Measurements from ENCODE around the gene PPP1R9A. TPM values are rescaled to one million over a fixed set of nuclear protein-coding genes. Genes with fewer than 3 reads are reported as not detected.
"Not testable (repeated sequence)": the region's sequence is repeated elsewhere in the genome, so short reads cannot be mapped to it uniquely, and the experiment has no call there.

The PPP1R9A gene
- total RNA-seq, 1 experiment from 2014 or later: 15.6 TPM

DNA sequence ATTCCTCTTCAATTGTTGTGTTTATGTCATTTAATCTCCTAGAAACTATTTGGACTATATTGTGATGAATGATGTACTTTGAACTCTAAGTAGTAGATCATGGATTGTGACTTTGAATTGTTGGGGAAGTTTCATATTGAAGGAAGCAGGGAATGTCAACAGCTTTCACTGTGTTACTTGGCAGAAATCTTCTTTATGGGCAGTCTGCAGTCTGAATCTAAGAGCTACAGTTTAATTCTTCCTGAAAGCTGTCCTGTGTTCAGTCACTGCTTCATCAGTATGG is 91.6 kb downstream of the PPP1R9A start:
- no peak overlapping the region for H3K4me3 ChIP-seq (ENCODE audit: low read depth, low read length, poor library complexity, severe bottlenecking)
- POLR2A ChIA-PET (ENCODE audit: low non-redundant PET): no interaction called here
- no peak for TF ChIP-seq EZH2 (IDR thresholded peaks at IDR 0.05; ENCODE audit: borderline replicate concordance, low read depth, low read length, poor library complexity, severe bottlenecking)
- TF ChIP-seq, protein P1, sequence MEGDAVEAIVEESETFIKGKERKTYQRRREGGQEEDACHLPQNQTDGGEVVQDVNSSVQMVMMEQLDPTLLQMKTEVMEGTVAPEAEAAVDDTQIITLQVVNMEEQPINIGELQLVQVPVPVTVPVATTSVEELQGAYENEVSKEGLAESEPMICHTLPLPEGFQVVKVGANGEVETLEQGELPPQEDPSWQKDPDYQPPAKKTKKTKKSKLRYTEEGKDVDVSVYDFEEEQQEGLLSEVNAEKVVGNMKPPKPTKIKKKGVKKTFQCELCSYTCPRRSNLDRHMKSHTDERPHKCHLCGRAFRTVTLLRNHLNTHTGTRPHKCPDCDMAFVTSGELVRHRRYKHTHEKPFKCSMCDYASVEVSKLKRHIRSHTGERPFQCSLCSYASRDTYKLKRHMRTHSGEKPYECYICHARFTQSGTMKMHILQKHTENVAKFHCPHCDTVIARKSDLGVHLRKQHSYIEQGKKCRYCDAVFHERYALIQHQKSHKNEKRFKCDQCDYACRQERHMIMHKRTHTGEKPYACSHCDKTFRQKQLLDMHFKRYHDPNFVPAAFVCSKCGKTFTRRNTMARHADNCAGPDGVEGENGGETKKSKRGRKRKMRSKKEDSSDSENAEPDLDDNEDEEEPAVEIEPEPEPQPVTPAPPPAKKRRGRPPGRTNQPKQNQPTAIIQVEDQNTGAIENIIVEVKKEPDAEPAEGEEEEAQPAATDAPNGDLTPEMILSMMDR (conservative IDR thresholded peaks at IDR 0.05; ENCODE audit: low read depth, low read length): no peak
- H3K27ac ChIP-seq (ENCODE audit: low read depth, low read length, poor library complexity, severe bottlenecking): no peak overlapping the region
- no TSS peak for BruUV-seq (replicated peaks)
- no peaks in the 10 kb centered on the region for H3K27me3 ChIP-seq (replicated peaks; ENCODE audit: insufficient read depth, low read depth, low read length, poor library complexity)
- H3K9me3 ChIP-seq (ENCODE audit: low read depth, low read length, poor library complexity, severe bottlenecking): no peaks in the 10 kb centered on the region
- CTCF ChIA-PET: no interaction called here
- intact Hi-C loops (cut with micrococcal nuclease; ENCODE audit: unreplicated experiment): no loop called here
- H3K36me3 ChIP-seq (ENCODE audit: insufficient read depth, low read length, poor library complexity, severe bottlenecking): no peaks in the 10 kb centered on the region
- H3K4me1 ChIP-seq (ENCODE audit: insufficient read depth, low read length, poor library complexity, severe bottlenecking): no peaks in the 10 kb centered on the region
- DNase-seq (ENCODE audit: low spot score): no peak

GRCh38 chr7:94999601-95000000 is 92.2 kb downstream of the PPP1R9A start:
- H3K4me3 ChIP-seq (ENCODE audit: low read depth, low read length, poor library complexity, severe bottlenecking); CTCF ChIA-PET; DNase-seq (ENCODE audit: low spot score); H3K27ac ChIP-seq (ENCODE audit: low read depth, low read length, poor library complexity, severe bottlenecking); intact Hi-C loops (cut with micrococcal nuclease; ENCODE audit: unreplicated experiment); H3K27me3 ChIP-seq (replicated peaks; ENCODE audit: insufficient read depth, low read depth, low read length, poor library complexity); H3K9me3 ChIP-seq (ENCODE audit: low read depth, low read length, poor library complexity, severe bottlenecking); POLR2A ChIA-PET (ENCODE audit: low non-redundant PET); H3K36me3 ChIP-seq (ENCODE audit: insufficient read depth, low read length, poor library complexity, severe bottlenecking); BruUV-seq (replicated peaks); H3K4me1 ChIP-seq (ENCODE audit: insufficient read depth, low read length, poor library complexity, severe bottlenecking): not testable (repeated sequence)

- Histone ChIP-seq H3K4me1 (ENCODE audit: insufficient read depth, low read length, poor library complexity, severe bottlenecking) (no peaks in the 10 kb centered on the region), H3K9me3 (ENCODE audit: low read depth, low read length, poor library complexity, severe bottlenecking) (no peaks in the 10 kb centered on the region), H3K4me3 (ENCODE audit: low read depth, low read length, poor library complexity, severe bottlenecking) (no peak overlapping the region), H3K36me3 (ENCODE audit: insufficient read depth, low read length, poor library complexity, severe bottlenecking) (no peaks in the 10 kb centered on the region), H3K27ac (ENCODE audit: low read depth, low read length, poor library complexity, severe bottlenecking) (no peak overlapping the region), H3K27me3 (replicated peaks; ENCODE audit: insufficient read depth, low read depth, low read length, poor library complexity) (no peaks in the 10 kb centered on the region)
- no peak for DNase-seq (ENCODE audit: low spot score)
- no TSS peak for BruUV-seq (replicated peaks)
- ChIA-PET POLR2A (ENCODE audit: low non-redundant PET) (no interaction called here), CTCF (no interaction called here)
- intact Hi-C loops (cut with micrococcal nuclease; ENCODE audit: unreplicated experiment): no loop called here
- TF ChIP-seq, protein P1 (conservative IDR thresholded peaks at IDR 0.05; ENCODE audit: low read depth, low read length): no peak
- TF ChIP-seq EZH2 (IDR thresholded peaks at IDR 0.05; ENCODE audit: borderline replicate concordance, low read depth, low read length, poor library complexity, severe bottlenecking): no peak
Observed at GRCh38 chr7:95001258-95001657, 93.9 kb downstream of the PPP1R9A start.

- CTCF ChIA-PET: no interaction called here
- H3K27ac ChIP-seq (ENCODE audit: low read depth, low read length, poor library complexity, severe bottlenecking): no peak overlapping the region
- no peaks in the 10 kb centered on the region for H3K27me3 ChIP-seq (replicated peaks; ENCODE audit: insufficient read depth, low read depth, low read length, poor library complexity)
- no peak for DNase-seq (ENCODE audit: low spot score)
- H3K36me3 ChIP-seq (ENCODE audit: insufficient read depth, low read length, poor library complexity, severe bottlenecking): no peaks in the 10 kb centered on the region
- POLR2A ChIA-PET (ENCODE audit: low non-redundant PET): no interaction called here
- no peaks in the 10 kb centered on the region for H3K4me1 ChIP-seq (ENCODE audit: insufficient read depth, low read length, poor library complexity, severe bottlenecking)
- H3K9me3 ChIP-seq (ENCODE audit: low read depth, low read length, poor library complexity, severe bottlenecking): no peaks in the 10 kb centered on the region
- TF ChIP-seq, protein P1 (conservative IDR thresholded peaks at IDR 0.05; ENCODE audit: low read depth, low read length): no peak
- no peak for TF ChIP-seq EZH2 (IDR thresholded peaks at IDR 0.05; ENCODE audit: borderline replicate concordance, low read depth, low read length, poor library complexity, severe bottlenecking)
- no TSS peak for BruUV-seq (replicated peaks)
- H3K4me3 ChIP-seq (ENCODE audit: low read depth, low read length, poor library complexity, severe bottlenecking): no peak overlapping the region
- intact Hi-C loops (cut with micrococcal nuclease; ENCODE audit: unreplicated experiment): no loop called here
Observed at GRCh38 chr7:95001815-95002561, 94.6 kb downstream of the PPP1R9A start.
